GM19099 (cell line): ENCODE results near the gene SUPT5H.

Experiments used
- POLR2A ChIP-seq: IDR thresholded peaks from 3 replicates; pipeline ENCODE4 v1.6.1; 2011; ENCODE audit warnings: low read depth; ENCODE audit not compliant: insufficient read length; ENCODE audit errors: extremely low read depth

Gene SUPT5H

GRCh38 chr19:39502640-39503417 is 57.4 kb downstream of the SUPT5H start:
- TF ChIP-seq POLR2A, result no peak

GRCh38 chr19:39506598-39506943 is 61.2 kb downstream of the SUPT5H start:
- no peak for TF ChIP-seq POLR2A

- TF ChIP-seq POLR2A, result peak; percentile 60
Measured at GRCh38 chr19:39506944-39507714, 61.7 kb downstream of the SUPT5H start.

GRCh38 chr19:39507715-39508364 is 62.5 kb downstream of the SUPT5H start:
- TF ChIP-seq POLR2A, result no peak

- no peak for TF ChIP-seq POLR2A
Measured at GRCh38 chr19:39508629-39509028, 63.2 kb downstream of the SUPT5H start.

- no peak for TF ChIP-seq POLR2A
Measured at GRCh38 chr19:39509233-39509632, 63.9 kb downstream of the SUPT5H start.

- no peak for TF ChIP-seq POLR2A
Measured at GRCh38 chr19:39512988-39513387, 67.6 kb downstream of the SUPT5H start.

- TF ChIP-seq POLR2A, result no peak
Measured at GRCh38 chr19:39514840-39515550, 69.6 kb downstream of the SUPT5H start, which contains the start of gene SELENOV. Gene SELENOV (plus strand): TSS chr19:39515139. CDS start chr19:39515213, 74 bp downstream.

- no peak for TF ChIP-seq POLR2A
Measured at GRCh38 chr19:39515551-39516191, 70.3 kb downstream of the SUPT5H start.

- TF ChIP-seq POLR2A, result no peak
Measured at GRCh38 chr19:39516270-39516669, 70.9 kb downstream of the SUPT5H start.

- no peak for TF ChIP-seq POLR2A
Measured at GRCh38 chr19:39517432-39517831, 72.0 kb downstream of the SUPT5H start.

GRCh38 chr19:39518458-39518857 is 73.1 kb downstream of the SUPT5H start:
- TF ChIP-seq POLR2A, result no peak

- no peak for TF ChIP-seq POLR2A
Measured at GRCh38 chr19:39518975-39519374, 73.6 kb downstream of the SUPT5H start.
